HepG2 (cell line): ENCODE data around the gene PCDHGA2. TPM values are rescaled to one million over a fixed set of nuclear protein-coding genes. Genes with fewer than 3 reads are reported as not detected.

Source experiments
- ATAC-seq: fragments of 200-7000 bp; cut with Tn5 transposase; 3 replicates; pipeline ENCODE4 v1.9.1; 2020; ENCODE audit warnings: mild to moderate bottlenecking, moderate library complexity
- BruUV-seq: library from RNA; stranded (reverse); fragments of 400-500 nt; replicated peaks from 2 replicates; lab custom pipeline; 2021; lab: Mats Ljungman, UMichigan
- CTCF ChIA-PET: fragments of 300-600 bp; formaldehyde crosslinking; extraction: SDS; loops from one replicate; lab custom pipeline; 2021; ENCODE audit warnings: low total read pairs, inconsistent platforms, low intra/inter-chr PET ratio; lab: Yijun Ruan, JAX
- POLR2A ChIA-PET: fragments of 350-600 bp; sonication (Branson Sonifier 250); formaldehyde crosslinking; loops from one replicate; lab custom pipeline; 2020; ENCODE audit warnings: antibody characterized with exemption, inconsistent platforms; lab: Yijun Ruan, JAX
- DNase-seq: peaks from one replicate; pipeline ENCODE4 v3.0.0-alpha.2; 2015; ENCODE audit warnings: low spot score
- FAIRE-seq: peaks from 3 replicates; lab custom pipeline; 2011; peaks lifted over from hg19 to GRCh38; lab: Jason Lieb, UNC
- H2AFZ ChIP-seq: one replicate; pipeline ENCODE4 v1.6.1; 2011; ENCODE audit warnings: low read length, inconsistent platforms
- H3K27ac ChIP-seq: fragments of 300-600 bp; 3 replicates; pipeline ENCODE4 v1.8.0; 2011; ENCODE audit warnings: mixed run types, mild to moderate bottlenecking, mixed read lengths, low read length, inconsistent platforms; ENCODE audit not compliant: insufficient read depth; ENCODE audit errors: extremely low read length
- H3K27me3 ChIP-seq, 2 experiments: fragments of 200-600 bp in 1 of 2; 2 replicates in 1 of 2; 3 replicates in 1 of 2; pipeline versions ENCODE4 v1.6.0 to v1.8.0; 2011; ENCODE audit warnings: low read length in 2 of 2, mild to moderate bottlenecking in 2 of 2, moderate library complexity in 2 of 2, inconsistent platforms in 1 of 2; ENCODE audit not compliant: insufficient read depth in 2 of 2, control insufficient read depth in 1 of 2
- H3K36me3 ChIP-seq, 2 experiments: fragments of 200-600 bp in 1 of 2; replicated peaks in 1 of 2; 2 replicates in 1 of 2; 3 replicates in 1 of 2; pipeline versions ENCODE4 v1.5.1 to v1.8.0; 2011; ENCODE audit warnings: low read length in 2 of 2, inconsistent platforms in 1 of 2; ENCODE audit not compliant: insufficient read depth in 2 of 2, control insufficient read depth in 1 of 2
- H3K4me1 ChIP-seq: 2 replicates; pipeline ENCODE4 v1.5.1; 2012; ENCODE audit warnings: low read length, inconsistent platforms; ENCODE audit not compliant: insufficient read depth
- H3K4me2 ChIP-seq: 2 replicates; pipeline ENCODE4 v1.6.0; 2011; ENCODE audit warnings: low read depth, low read length, inconsistent platforms
- H3K4me3 ChIP-seq, 3 experiments: fragments of 200-600 bp in 1 of 3; sonication (generic), shearing (Covaris generic) in 1 of 3; replicated peaks in 1 of 3; 2 replicates each; pipeline ENCODE4 v1.5.1; 2011 to 2016; ENCODE audit warnings: low read length in 3 of 3, inconsistent platforms in 2 of 3, low read depth in 2 of 3, mild to moderate bottlenecking in 2 of 3, control low read depth in 1 of 3, mixed read lengths in 1 of 3; ENCODE audit not compliant: insufficient read depth in 1 of 3
- H3K79me2 ChIP-seq: one replicate; pipeline ENCODE4 v1.6.1; 2011; ENCODE audit warnings: low read length, inconsistent platforms; ENCODE audit not compliant: insufficient read depth
- H3K9ac ChIP-seq: 2 replicates; pipeline ENCODE4 v1.6.0; 2011; ENCODE audit warnings: mild to moderate bottlenecking, low read depth, low read length, inconsistent platforms; ENCODE audit not compliant: insufficient read depth
- H3K9me3 ChIP-seq: 2 replicates; pipeline ENCODE4 v1.5.1; 2012; ENCODE audit warnings: mild to moderate bottlenecking, low read length
- H4K20me1 ChIP-seq: 2 replicates; pipeline ENCODE4 v1.6.0; 2011; ENCODE audit warnings: inconsistent platforms, mild to moderate bottlenecking, low read length, moderate library complexity; ENCODE audit not compliant: insufficient read depth
- CBX2 ChIP-seq, 2 experiments: fragments of 200-600 bp in 1 of 2; sonication (generic); formaldehyde crosslinking in 1 of 2; IDR thresholded peaks; 2 replicates each; pipeline versions ENCODE4 v1.7.0 to v1.8.1; 2018 to 2022; ENCODE audit warnings: low read depth in 2 of 2, low read length in 1 of 2, mild to moderate bottlenecking in 1 of 2, missing genetic modification reagents in 1 of 2
- SMAD3 ChIP-seq: sonication (generic); formaldehyde crosslinking; IDR thresholded peaks from 2 replicates; pipeline ENCODE4 v1.4.0; 2020; ENCODE audit warnings: missing genetic modification reagents
- TAF15 ChIP-seq: fragments of 200-400 bp; formaldehyde crosslinking; IDR thresholded peaks from one replicate; pipeline ENCODE4 v1.6.1; 2018; ENCODE audit warnings: mild to moderate bottlenecking, low read depth, low read length; ENCODE audit not compliant: poor library complexity, severe bottlenecking
- TEAD2 ChIP-seq: sonication (generic); formaldehyde crosslinking; IDR thresholded peaks from 2 replicates; pipeline ENCODE4 v1.9.0; 2021; ENCODE audit warnings: missing genetic modification reagents
- ZNF883 ChIP-seq: sonication (generic); formaldehyde crosslinking; IDR thresholded peaks from 2 replicates; pipeline ENCODE4 v1.5.1; 2020; ENCODE audit warnings: mild to moderate bottlenecking, missing genetic modification reagents; ENCODE audit errors: not compliant biosample characterization
- WGBS: methylation state at CpG from one replicate; pipeline ENCODE4 v1.1.6; 2017; ENCODE audit warnings: low lambda C conversion rate; 5-methylcytosine and 5-hydroxymethylcytosine counted together
- in situ Hi-C: cut with HindIII; loops from 2 replicates; pipeline ENCODE4 v1.10.0; 2017; ENCODE audit warnings: low pct_unique_long_range_greater_than_20kb; ENCODE audit not compliant: extremely low pct_ligation_motif_present
- intact Hi-C: fragments of 100-400 bp; cut with micrococcal nuclease; formaldehyde crosslinking; loops from one replicate; pipeline ENCODE4 v1.10.0; 2022; ENCODE audit not compliant: unreplicated experiment
- polyA plus RNA-seq, 8 experiments: library from polyadenylated mRNA; depleted of rRNA in 3 of 8; stranded (reverse) in 7 of 8; unstranded in 1 of 8; fragments of >200 nt; fragmentation: Illumina TruSeq in 4 of 8; extraction: Trizol in 4 of 8; gene quantifications; 2 replicates each; pipeline versions ENCODE4 v1.2.1 to v1.2.3, GENCODE V29; 2011 to 2016; ENCODE audit warnings: low read depth in 4 of 8, missing spikeins in 1 of 8, mixed read lengths in 1 of 8; ENCODE audit not compliant: insufficient read depth in 1 of 8
- total RNA-seq, 5 experiments: library from RNA; depleted of rRNA; stranded (reverse); fragments of >200 nt; fragmentation: Illumina TruSeq; extraction: Trizol; gene quantifications; 2 replicates each; pipeline ENCODE4 v1.2.3, GENCODE V29; 2016; ENCODE audit warnings: low read depth in 1 of 5
- TF ChIP-seq, protein P1 (sequence below): sonication (generic); formaldehyde crosslinking; conservative IDR thresholded peaks from 2 replicates; pipeline ENCODE4 v1.8.0; 2022; ENCODE audit warnings: mild to moderate bottlenecking, moderate library complexity, missing genetic modification reagents

PCDHGA2 gene
- total and polyA plus RNA-seq, 2 of the 13 experiments (the other 11 are each of a cell fraction or from before 2014, with no cell fraction given): 0.04 to 0.11 TPM

DNA sequence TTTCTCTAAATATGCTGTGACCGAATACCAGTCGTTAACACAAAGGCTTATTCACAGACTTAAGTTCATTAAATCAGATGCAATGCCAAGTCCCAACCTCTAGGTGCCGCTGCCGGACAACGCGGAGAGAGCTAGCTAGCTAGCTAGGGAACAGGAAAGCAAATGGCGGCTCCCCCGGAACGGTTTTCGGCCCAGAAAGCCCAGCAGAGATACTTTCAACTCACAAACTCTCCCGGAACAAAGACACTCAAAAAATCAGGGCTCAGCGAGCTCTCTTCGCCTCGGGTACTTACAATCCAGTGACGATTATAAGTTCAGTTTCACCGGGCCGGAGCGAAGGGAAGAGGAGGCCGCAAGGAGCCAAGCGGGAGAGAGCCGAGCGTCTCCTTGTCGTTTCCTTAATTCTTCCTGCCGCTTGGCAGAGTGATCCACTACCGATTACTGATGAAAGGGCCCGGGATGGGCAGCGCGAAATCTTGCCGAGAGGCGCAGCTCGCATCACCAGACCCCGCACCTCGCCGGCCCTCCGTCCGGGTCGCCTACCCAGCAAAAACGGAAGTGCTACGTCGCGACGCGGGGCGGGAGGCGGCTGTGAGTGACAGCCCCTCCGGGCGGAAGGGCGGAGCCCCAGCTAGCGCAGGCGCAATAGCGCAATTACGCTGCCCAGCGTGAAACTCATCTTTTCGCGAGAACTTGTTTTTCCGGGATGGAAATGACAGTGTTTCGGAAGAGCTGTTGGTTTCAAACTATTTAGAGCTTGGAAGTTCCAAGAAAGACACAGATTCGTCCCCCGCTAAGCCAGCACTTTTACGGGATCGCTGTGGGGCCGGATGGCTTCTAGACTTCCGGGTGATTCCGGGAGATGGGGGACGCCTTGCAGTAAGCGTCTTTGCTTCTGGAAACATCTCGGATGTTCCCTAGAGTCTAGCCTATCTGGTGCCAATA lies 18.1 kb upstream of the PCDHGA2 start, which contains the start of gene TAF7 (continued):
- TF ChIP-seq, protein P1, sequence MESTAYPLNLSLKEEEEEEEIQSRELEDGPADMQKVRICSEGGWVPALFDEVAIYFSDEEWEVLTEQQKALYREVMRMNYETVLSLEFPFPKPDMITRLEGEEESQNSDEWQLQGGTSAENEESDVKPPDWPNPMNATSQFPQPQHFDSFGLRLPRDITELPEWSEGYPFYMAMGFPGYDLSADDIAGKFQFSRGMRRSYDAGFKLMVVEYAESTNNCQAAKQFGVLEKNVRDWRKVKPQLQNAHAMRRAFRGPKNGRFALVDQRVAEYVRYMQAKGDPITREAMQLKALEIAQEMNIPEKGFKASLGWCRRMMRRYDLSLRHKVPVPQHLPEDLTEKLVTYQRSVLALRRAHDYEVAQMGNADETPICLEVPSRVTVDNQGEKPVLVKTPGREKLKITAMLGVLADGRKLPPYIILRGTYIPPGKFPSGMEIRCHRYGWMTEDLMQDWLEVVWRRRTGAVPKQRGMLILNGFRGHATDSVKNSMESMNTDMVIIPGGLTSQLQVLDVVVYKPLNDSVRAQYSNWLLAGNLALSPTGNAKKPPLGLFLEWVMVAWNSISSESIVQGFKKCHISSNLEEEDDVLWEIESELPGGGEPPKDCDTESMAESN: peak; percentile 80
- TF ChIP-seq TEAD2 (CRISPR knock-in tag) (no peak), CBX2 (IDR thresholded peaks at IDR 0.05; ENCODE audit: low read depth, low read length) (no peak), CBX2 (CRISPR knock-in tag; IDR thresholded peaks at IDR 0.05; ENCODE audit: low read depth) (0 out of 2 replicates have a peak, but pooled peaks have one; percentile 70), TAF15 (no peak), SMAD3 (CRISPR knock-in tag) (0 out of 2 replicates have a peak, but pooled peaks have one; percentile 59)

DNA sequence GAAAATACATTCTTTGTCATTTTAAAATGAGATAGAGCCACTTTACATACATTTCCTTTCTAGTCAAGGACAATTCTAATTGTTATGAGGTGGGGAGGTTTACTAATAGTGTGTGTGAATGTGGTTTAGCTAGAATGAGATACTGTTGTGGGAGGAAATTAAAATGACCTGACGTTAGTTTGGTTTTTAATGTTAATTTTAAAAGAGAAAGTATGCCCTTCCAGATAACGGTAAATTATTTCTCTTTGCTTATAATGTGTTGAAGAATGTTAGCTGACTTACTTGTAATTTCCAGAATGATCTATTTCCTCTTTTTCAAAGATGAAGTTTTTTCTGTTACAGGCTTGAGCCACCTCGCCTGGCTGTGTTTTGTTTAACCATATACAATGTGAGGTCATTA lies 16.3 kb upstream of the PCDHGA2 start:
- FAIRE-seq: no peak
- CTCF ChIA-PET: no interaction called here
- Histone ChIP-seq H3K9ac (no peak overlapping the region), H3K4me3 (no peak overlapping the region), H3K36me3 (peaks cover 4 to 14% of the 10 kb centered on the region in 2 experiments), H4K20me1 (no peaks in the 10 kb centered on the region), H3K27me3 (no peaks in the 10 kb centered on the region; a peak in 1 of 5 replicates), H3K4me1 (peaks cover 31% of the 10 kb centered on the region), H3K27ac (no peak overlapping the region), H3K79me2 (peaks cover 23% of the 10 kb centered on the region), H2AFZ (no peak overlapping the region), H3K9me3 (peaks cover 26% of the 10 kb centered on the region), H3K4me2 (no peak overlapping the region)
- in situ Hi-C loops (no loop called here), intact Hi-C loops (no loop called here)
- no peak for ATAC-seq
- no peak for DNase-seq
- 47% methylated on average over 3 of the region's 3 CpGs for WGBS
- no peak for TF ChIP-seq ZNF883 (CRISPR knock-in tag)
- no TSS peak for BruUV-seq
- POLR2A ChIA-PET: no interaction called here
